ENCODE data around the gene EFHD1.
"Not testable (repeated sequence)": the region's sequence is repeated elsewhere in the genome, so short reads cannot be mapped to it uniquely, and the experiment has no call there.

The EFHD1 gene

DNA sequence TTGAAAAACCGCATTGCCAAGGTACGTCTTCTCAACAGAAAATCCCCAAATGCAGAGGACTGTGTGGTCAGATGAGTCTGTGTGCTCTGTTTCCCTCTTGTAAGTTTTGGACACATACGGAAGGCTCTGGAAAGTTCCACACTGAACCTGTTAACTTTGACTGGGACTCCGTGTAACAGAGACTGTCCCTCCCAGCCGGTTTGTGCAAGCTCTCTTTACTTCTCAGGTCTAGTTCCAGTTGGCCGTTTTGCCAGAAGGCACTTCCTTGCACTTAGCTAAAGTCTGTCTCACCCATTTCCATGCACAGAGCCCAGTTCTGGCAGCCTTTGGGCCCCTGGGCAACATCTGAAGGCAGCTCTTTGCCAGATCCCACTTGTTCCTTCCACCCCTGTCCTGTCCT is 22.0 kb downstream of the EFHD1 start:
- no peak for DNase-seq

GRCh38 chr2:232658217-232658785 is 24.9 kb downstream of the EFHD1 start:
- no peak for DNase-seq

DNA sequence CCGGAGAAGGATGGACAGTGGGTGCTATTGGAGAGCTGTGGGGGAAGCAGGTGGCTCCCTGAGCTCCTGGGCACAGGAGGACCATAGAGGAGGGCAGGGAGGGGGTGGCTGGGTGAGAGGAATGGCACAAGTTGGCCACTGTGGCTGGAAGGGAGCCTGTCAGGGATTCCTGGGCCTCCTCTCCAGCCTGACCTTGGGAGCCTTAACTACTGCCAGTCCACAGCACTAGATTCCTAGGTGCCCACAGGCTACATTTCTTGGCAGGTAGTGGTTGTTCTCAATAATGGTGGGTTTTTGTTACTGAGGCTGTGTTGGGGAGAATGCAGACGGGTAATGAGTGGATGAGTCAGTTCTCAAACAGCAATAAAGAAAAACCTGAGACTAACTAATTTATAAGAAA is 26.0 kb downstream of the EFHD1 start:
- DNase-seq: no peak

DNA sequence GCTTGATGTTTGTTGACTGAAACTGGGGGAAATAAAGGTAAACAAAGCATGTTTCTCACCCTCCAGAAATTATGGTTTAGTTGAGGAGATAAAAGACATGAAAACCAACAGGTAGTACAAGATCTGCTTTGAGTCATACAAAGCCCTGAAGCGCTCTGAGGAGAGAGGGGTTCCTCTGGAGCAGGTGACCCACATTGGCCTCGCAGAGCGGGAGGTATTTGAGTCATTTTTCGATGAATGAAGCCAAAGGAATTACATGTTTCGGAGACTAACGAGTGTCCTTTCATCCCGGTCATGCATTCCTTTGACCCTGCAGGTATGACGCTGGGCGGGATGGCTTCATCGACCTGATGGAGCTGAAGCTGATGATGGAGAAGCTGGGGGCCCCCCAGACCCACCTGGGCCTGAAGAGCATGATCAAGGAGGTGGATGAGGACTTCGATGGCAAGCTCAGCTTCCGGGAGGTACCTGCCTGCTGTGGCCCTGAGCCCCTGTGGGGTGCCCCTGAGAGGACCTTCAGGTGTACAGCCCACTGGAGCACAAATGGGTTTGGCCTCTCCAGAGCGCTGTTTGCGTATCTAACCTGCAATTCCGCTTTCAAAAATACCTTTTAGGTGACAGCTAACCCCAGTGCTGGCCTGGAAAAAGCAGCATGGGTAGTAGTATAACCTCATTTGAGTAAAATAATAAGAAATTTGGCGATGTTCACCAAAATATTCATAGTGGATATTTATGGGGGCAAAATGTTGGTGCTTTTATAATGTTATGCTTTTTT is 29.3 kb downstream of the EFHD1 start:
- no peak for DNase-seq

DNA sequence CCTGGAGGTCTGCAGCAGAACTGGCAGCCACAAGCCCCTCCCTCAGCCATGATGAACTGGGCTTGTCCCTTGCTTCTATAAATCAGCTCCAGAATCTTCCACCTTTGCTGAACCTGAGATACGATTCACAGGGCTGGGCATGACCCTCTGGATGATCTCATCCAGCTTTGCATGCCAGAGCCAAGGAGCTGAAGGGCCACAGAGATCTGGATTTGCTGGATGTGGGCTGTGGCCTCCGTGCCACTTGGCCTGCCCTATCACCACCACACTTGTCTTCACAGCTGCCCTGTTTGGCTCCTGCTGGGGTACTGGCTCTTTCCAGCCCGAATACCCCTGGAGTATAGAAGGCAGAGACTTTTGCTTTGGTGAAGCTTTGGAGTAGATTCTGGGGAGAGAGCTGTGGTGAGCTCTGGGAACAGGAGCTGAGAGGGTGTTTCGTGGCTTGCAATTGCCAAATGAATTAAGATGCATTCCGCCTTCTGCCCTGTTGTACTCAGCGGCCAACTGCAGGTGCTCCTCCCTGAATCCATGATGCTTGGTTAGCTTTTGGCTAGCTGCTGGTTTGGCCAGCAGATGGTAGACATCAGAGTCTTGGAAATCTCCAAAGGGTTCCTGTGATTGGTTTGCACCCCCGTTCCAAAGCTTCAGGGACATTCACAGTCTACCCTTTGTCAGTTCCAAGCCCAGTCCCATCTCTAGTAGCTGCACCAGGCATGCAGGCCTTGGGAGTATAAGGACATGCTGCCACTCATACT is 32.8 kb downstream of the EFHD1 start:
- no peak for DNase-seq

GRCh38 chr2:232667989-232668583 is 34.7 kb downstream of the EFHD1 start:
- DNase-seq: no peak

DNA sequence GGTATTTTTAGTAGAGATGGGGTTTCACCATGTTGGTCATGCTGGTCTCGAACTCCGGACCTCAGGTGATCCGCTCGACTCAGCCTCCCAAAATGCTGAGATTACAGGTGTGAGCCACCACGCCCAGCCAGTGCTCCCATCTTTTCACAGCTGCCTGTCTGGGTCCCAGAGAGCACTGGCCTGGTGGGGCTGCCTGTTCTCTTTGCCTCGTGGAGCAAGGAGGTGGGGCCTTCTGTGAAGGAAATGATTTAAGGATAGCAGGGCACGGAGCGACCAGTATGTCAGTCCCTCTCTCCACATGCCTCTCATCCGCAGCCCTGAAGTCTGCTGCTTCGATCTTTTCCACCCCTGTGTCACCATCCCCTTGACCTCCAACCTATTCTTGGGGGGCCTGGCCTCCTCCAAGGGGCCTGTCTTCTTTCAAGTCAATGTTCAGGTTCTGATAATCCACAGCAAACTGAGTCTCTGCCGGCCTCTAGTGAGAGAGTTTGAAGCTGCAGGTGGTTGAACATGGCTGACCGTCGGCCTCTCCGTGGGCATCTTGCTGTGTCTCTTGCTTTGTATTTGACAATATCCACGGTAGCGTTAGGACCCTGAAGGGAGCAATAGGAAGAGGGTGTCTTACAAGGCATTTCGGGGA is 35.5 kb downstream of the EFHD1 start:
- DNase-seq: no peak

DNA sequence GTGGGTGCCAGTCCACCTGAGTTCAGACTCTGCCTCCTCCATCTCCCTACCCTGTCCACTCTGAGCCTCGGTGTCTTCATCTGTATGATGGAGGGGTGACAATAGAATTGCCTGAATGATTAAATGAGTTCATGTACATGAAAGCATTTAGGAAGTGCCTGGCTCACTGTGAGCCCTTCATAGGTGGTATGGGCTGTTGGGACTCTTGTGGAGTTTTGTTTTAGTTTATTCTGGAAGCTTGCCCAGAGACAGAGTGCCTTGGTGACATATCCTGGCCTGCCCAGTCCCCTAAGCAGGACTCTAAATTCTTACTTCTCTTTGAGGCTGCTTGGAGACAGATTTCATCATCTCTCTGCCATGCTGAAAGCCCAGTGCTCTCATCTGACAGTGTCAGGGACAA is 39.2 kb downstream of the EFHD1 start:
- DNase-seq: no peak

- no peak for DNase-seq
Measured at GRCh38 chr2:232674491-232674890, 41.1 kb downstream of the EFHD1 start.

GRCh38 chr2:232675381-232675780 is 42.0 kb downstream of the EFHD1 start:
- no peak for DNase-seq

DNA sequence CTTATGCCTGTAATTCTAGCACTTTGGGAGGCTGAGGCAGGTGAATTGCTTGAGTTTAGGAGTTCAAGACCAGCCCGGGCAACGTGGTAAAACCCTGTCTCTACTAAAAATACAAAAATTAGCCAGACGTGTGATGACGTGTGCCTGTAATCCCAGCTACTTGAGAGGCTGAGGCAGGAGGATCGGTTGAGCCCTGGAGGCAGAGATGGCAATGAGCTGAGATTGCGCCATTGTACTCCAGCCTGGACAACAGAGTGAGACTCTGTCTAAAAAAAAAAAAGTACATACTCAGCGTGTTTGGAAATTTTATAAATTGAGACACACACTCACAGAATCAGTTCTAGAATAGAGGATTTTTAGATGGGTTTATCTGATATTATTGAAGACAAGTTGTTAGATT is 46.6 kb downstream of the EFHD1 start:
- DNase-seq: no peak

- DNase-seq: no peak
Measured at GRCh38 chr2:232681527-232681926, 48.1 kb downstream of the EFHD1 start.

GRCh38 chr2:232683368-232683767 is 50.0 kb downstream of the EFHD1 start:
- DNase-seq: no peak

- DNase-seq: not testable (repeated sequence)
Measured at GRCh38 chr2:232685391-232685790, 52.0 kb downstream of the EFHD1 start.

- DNase-seq: no peak
Measured at GRCh38 chr2:232687382-232688160, 54.2 kb downstream of the EFHD1 start.

- DNase-seq: no peak
Measured at GRCh38 chr2:232688201-232688600, 54.8 kb downstream of the EFHD1 start.

DNA sequence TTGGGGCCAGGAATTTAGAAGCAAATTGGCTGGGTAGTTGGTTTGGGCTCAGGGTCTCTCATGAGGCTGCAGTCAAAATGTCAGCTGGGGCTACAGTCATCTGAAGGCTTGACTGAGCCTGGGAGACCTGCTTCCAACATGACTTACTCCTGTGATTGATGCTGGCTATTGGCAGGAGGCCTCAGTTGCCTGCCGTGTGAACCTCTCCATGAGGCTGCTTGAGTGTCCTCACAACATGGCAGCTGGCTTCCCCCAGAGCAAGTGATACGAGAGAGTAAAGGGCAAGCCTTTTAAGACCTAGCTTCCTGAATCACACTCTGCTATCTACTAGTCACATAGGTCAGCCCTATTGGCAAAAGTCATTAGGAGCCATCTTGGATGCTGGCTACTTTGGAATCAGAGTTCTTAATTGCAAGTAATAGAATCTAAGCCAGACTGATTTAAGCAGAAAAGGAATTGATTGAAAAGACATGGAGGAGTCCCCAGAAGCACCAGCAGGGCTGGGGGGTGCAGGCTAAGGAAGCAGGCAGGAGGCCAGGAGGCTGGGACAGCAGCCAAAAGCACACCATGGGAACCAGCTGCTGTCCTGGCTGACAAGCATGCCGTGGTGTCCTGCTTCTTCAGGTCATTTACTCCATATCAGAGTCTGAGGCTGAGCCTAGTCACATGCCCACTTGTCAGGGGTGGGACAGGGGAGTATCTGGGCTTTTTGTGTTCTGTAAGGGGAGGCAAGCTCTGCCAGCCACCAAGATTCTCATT is 55.9 kb downstream of the EFHD1 start:
- no peak for DNase-seq

- not testable (repeated sequence) for DNase-seq
Measured at GRCh38 chr2:232691117-232691516, 57.7 kb downstream of the EFHD1 start.

GRCh38 chr2:232693344-232693743 is 59.9 kb downstream of the EFHD1 start:
- no peak for DNase-seq

GRCh38 chr2:232696609-232697058 is 63.2 kb downstream of the EFHD1 start:
- DNase-seq: no peak

- peak; percentile 95 for DNase-seq
Measured at GRCh38 chr2:232697059-232697806, 63.8 kb downstream of the EFHD1 start, which contains the start of gene GIGYF2. Gene GIGYF2, plus strand, starts transcription at chr2:232697331. Its CDS starts 37,867 bp downstream, at chr2:232735198.
